ENCODE measurements around the gene TBATA. TPM values are rescaled to one million over a fixed set of nuclear protein-coding genes. Genes with fewer than 3 reads are reported as not detected.

TBATA gene
- total RNA-seq, 1 experiment from 2014 or later: not detected

GRCh38 chr10:70797840-70798239, 12.7 kb upstream of the TBATA start:
- Histone ChIP-seq H3K27ac (ENCODE audit: low read depth, low read length, poor library complexity, severe bottlenecking) (no peak overlapping the region), H3K4me1 (ENCODE audit: insufficient read depth, low read length, poor library complexity, severe bottlenecking) (no peaks in the 10 kb centered on the region), H3K4me3 (ENCODE audit: low read depth, low read length, poor library complexity, severe bottlenecking) (no peak overlapping the region), H3K9me3 (ENCODE audit: low read depth, low read length, poor library complexity, severe bottlenecking) (no peaks in the 10 kb centered on the region), H3K27me3 (replicated peaks; ENCODE audit: insufficient read depth, low read depth, low read length, poor library complexity) (no peaks in the 10 kb centered on the region), H3K36me3 (ENCODE audit: insufficient read depth, low read length, poor library complexity, severe bottlenecking) (no peaks in the 10 kb centered on the region)
- ChIA-PET CTCF (no interaction called here), POLR2A (ENCODE audit: low non-redundant PET) (no interaction called here)
- intact Hi-C loops (cut with micrococcal nuclease; ENCODE audit: unreplicated experiment): no loop called here
- BruUV-seq (replicated peaks): no TSS peak
- DNase-seq (ENCODE audit: low spot score): no peak
- TF ChIP-seq CTCF (conservative IDR thresholded peaks at IDR 0.05; ENCODE audit: low read depth, low read length) (no peak), EZH2 (IDR thresholded peaks at IDR 0.05; ENCODE audit: borderline replicate concordance, low read depth, low read length, poor library complexity, severe bottlenecking) (no peak)

GRCh38 chr10:70795613-70796012, 10.4 kb upstream of the TBATA start:
- intact Hi-C loops (cut with micrococcal nuclease; ENCODE audit: unreplicated experiment): no loop called here
- POLR2A ChIA-PET (ENCODE audit: low non-redundant PET): no interaction called here
- no peak for DNase-seq (ENCODE audit: low spot score)
- Histone ChIP-seq H3K4me3 (ENCODE audit: low read depth, low read length, poor library complexity, severe bottlenecking) (no peak overlapping the region), H3K27me3 (replicated peaks; ENCODE audit: insufficient read depth, low read depth, low read length, poor library complexity) (peaks cover 7% of the 10 kb centered on the region), H3K27ac (ENCODE audit: low read depth, low read length, poor library complexity, severe bottlenecking) (no peak overlapping the region), H3K9me3 (ENCODE audit: low read depth, low read length, poor library complexity, severe bottlenecking) (no peaks in the 10 kb centered on the region), H3K4me1 (ENCODE audit: insufficient read depth, low read length, poor library complexity, severe bottlenecking) (no peaks in the 10 kb centered on the region), H3K36me3 (ENCODE audit: insufficient read depth, low read length, poor library complexity, severe bottlenecking) (no peaks in the 10 kb centered on the region)
- CTCF ChIA-PET: no interaction called here
- BruUV-seq (replicated peaks): no TSS peak
- no peak for TF ChIP-seq CTCF (conservative IDR thresholded peaks at IDR 0.05; ENCODE audit: low read depth, low read length)
- TF ChIP-seq EZH2 (IDR thresholded peaks at IDR 0.05; ENCODE audit: borderline replicate concordance, low read depth, low read length, poor library complexity, severe bottlenecking): no peak

GRCh38 chr10:70791386-70792039, 6.3 kb upstream of the TBATA start:
- ChIA-PET CTCF (no interaction called here), POLR2A (ENCODE audit: low non-redundant PET) (no interaction called here)
- Histone ChIP-seq H3K27ac (ENCODE audit: low read depth, low read length, poor library complexity, severe bottlenecking) (no peak overlapping the region), H3K9me3 (ENCODE audit: low read depth, low read length, poor library complexity, severe bottlenecking) (no peaks in the 10 kb centered on the region), H3K36me3 (ENCODE audit: insufficient read depth, low read length, poor library complexity, severe bottlenecking) (no peaks in the 10 kb centered on the region), H3K4me1 (ENCODE audit: insufficient read depth, low read length, poor library complexity, severe bottlenecking) (no peaks in the 10 kb centered on the region), H3K4me3 (ENCODE audit: low read depth, low read length, poor library complexity, severe bottlenecking) (no peak overlapping the region), H3K27me3 (replicated peaks; ENCODE audit: insufficient read depth, low read depth, low read length, poor library complexity) (peaks cover 7% of the 10 kb centered on the region)
- TF ChIP-seq CTCF (conservative IDR thresholded peaks at IDR 0.05; ENCODE audit: low read depth, low read length) (no peak), EZH2 (IDR thresholded peaks at IDR 0.05; ENCODE audit: borderline replicate concordance, low read depth, low read length, poor library complexity, severe bottlenecking) (no peak)
- BruUV-seq (replicated peaks): no TSS peak
- intact Hi-C loops (cut with micrococcal nuclease; ENCODE audit: unreplicated experiment): no loop called here
- DNase-seq (ENCODE audit: low spot score): no peak
